GM23248 (cell line): ENCODE data around the gene MUC22. TPM values are rescaled to one million over a fixed set of nuclear protein-coding genes. Genes with fewer than 3 reads are reported as not detected.

Experiments
- DNase-seq: peaks from one replicate; pipeline ENCODE4 v3.0.0-alpha.2; 2015
- H2AFZ ChIP-seq: fragments of 200-600 bp; sonication (generic); 2 replicates; pipeline ENCODE4 v1.6.1; 2016; ENCODE audit warnings: antibody characterized with exemption
- H3F3A ChIP-seq: fragments of 200-600 bp; sonication (generic); 2 replicates; pipeline ENCODE4 v1.6.1; 2016; ENCODE audit warnings: mild to moderate bottlenecking, antibody characterized with exemption, mixed run types; ENCODE audit not compliant: insufficient read depth
- H3K27ac ChIP-seq: fragments of 200-600 bp; sonication (generic); 2 replicates; pipeline ENCODE4 v1.5.1; 2016; ENCODE audit warnings: mild to moderate bottlenecking
- H3K27me3 ChIP-seq: fragments of 200-600 bp; sonication (generic); replicated peaks from 2 replicates; pipeline ENCODE4 v1.6.1; 2016; ENCODE audit warnings: mild to moderate bottlenecking; ENCODE audit not compliant: insufficient read depth
- H3K36me3 ChIP-seq: fragments of 200-600 bp; sonication (generic); 2 replicates; pipeline ENCODE4 v1.6.1; 2016; ENCODE audit warnings: low read depth, mild to moderate bottlenecking
- H3K4me1 ChIP-seq: fragments of 200-600 bp; sonication (generic); 2 replicates; pipeline ENCODE4 v1.6.1; 2016; ENCODE audit warnings: mild to moderate bottlenecking; ENCODE audit not compliant: insufficient read depth
- H3K4me2 ChIP-seq: fragments of 200-600 bp; sonication (generic); one replicate; pipeline ENCODE4 v1.6.1; 2016; ENCODE audit warnings: mild to moderate bottlenecking; ENCODE audit not compliant: unreplicated experiment
- H3K4me3 ChIP-seq: fragments of 200-600 bp; sonication (generic); 2 replicates; pipeline ENCODE4 v1.5.1; 2016; ENCODE audit warnings: mild to moderate bottlenecking
- H3K79me2 ChIP-seq: fragments of 200-600 bp; sonication (generic); 2 replicates; pipeline ENCODE4 v1.6.1; 2016; ENCODE audit warnings: mild to moderate bottlenecking; ENCODE audit not compliant: insufficient read depth
- H3K9ac ChIP-seq: fragments of 200-600 bp; sonication (generic); 2 replicates; pipeline ENCODE4 v1.6.1; 2016; ENCODE audit warnings: mild to moderate bottlenecking
- H3K9me2 ChIP-seq: fragments of 200-600 bp; sonication (generic); 2 replicates; pipeline ENCODE4 v1.6.1; 2016; ENCODE audit warnings: mixed run types, mild to moderate bottlenecking, moderate library complexity; ENCODE audit not compliant: insufficient read depth
- H3K9me3 ChIP-seq: fragments of 200-600 bp; sonication (generic); one replicate; pipeline ENCODE4 v1.6.1; 2017; ENCODE audit warnings: low read depth
- H4K20me1 ChIP-seq: fragments of 200-600 bp; sonication (generic); 2 replicates; pipeline ENCODE4 v1.6.0; 2016; ENCODE audit not compliant: insufficient read depth
- EZH2 ChIP-seq: fragments of 200-600 bp; sonication (generic); IDR thresholded peaks from 2 replicates; pipeline ENCODE4 v1.6.1; 2018; ENCODE audit warnings: antibody characterized with exemption, mild to moderate bottlenecking; ENCODE audit not compliant: insufficient read depth, poor library complexity, severe bottlenecking
- EZH2phosphoT487 ChIP-seq: fragments of 200-600 bp; sonication (generic); IDR thresholded peaks from 2 replicates; pipeline ENCODE4 v1.6.1; 2018; ENCODE audit warnings: antibody characterized with exemption, moderate library complexity, mild to moderate bottlenecking, low read depth; ENCODE audit not compliant: insufficient read depth
- WGBS, 2 experiments: methylation state at CpG; one replicate each; pipeline ENCODE4 v1.1.6; 2015 to 2017; ENCODE audit warnings: low lambda C conversion rate in 2 of 2, low coverage in 1 of 2; ENCODE audit errors: missing lambda C conversion rate in 2 of 2; 5-methylcytosine and 5-hydroxymethylcytosine counted together
- in situ Hi-C: fragments of 300-500 bp; cut with MboI; formaldehyde crosslinking; loops from 2 replicates; pipeline ENCODE4 v1.15.0; 2020
- polyA plus RNA-seq: library from polyadenylated mRNA; unstranded; fragments of >200 nt; fragmentation: Nextera tagmentation; extraction: Ambion mirVana; gene quantifications from 2 replicates; pipeline ENCODE4 v1.2.1, GENCODE V29; 2016
- total RNA-seq: library from RNA; depleted of rRNA; stranded (reverse); fragments of >200 nt; shearing (Covaris generic); gene quantifications from 2 replicates; pipeline ENCODE4 v1.2.3, GENCODE V29; 2014

Gene MUC22
- total and polyA plus RNA-seq, 2 experiments from 2014 or later = not detected

GRCh38 chr6:30972816-30973215 is 37.5 kb upstream of the MUC22 start:
- Histone ChIP-seq H4K20me1 (no peaks in the 10 kb centered on the region), H2AFZ (no peak overlapping the region), H3K4me2 (no peak overlapping the region), H3K9me3 (no peaks in the 10 kb centered on the region), H3K9ac (no peak overlapping the region), H3F3A (peaks cover 4% of the 10 kb centered on the region; the same call in 1 of the 2 replicates), H3K79me2 (no peaks in the 10 kb centered on the region), H3K27ac (no peak overlapping the region), H3K4me1 (no peaks in the 10 kb centered on the region), H3K4me3 (no peak overlapping the region), H3K36me3 (no peaks in the 10 kb centered on the region), H3K9me2 (no peaks in the 10 kb centered on the region), H3K27me3 (peaks cover 8% of the 10 kb centered on the region; the same call in 1 of the 2 replicates)
- 76 to 77% methylated on average over 4 of the region's 4 CpGs for WGBS, 2 experiments
- in situ Hi-C loops = no loop called here
- DNase-seq = no peak
- TF ChIP-seq EZH2 (no peak), EZH2phosphoT487 (no peak)

- no peaks in the 10 kb centered on the region for H3K79me2 ChIP-seq
- no peak overlapping the region for H3K27ac ChIP-seq
- TF ChIP-seq EZH2phosphoT487 (no peak), EZH2 (no peak)
- no peak overlapping the region for H2AFZ ChIP-seq
- H3K4me1 ChIP-seq = no peaks in the 10 kb centered on the region
- no peaks in the 10 kb centered on the region for H3K9me2 ChIP-seq
- 29 to 31% methylated on average over 4 of the region's 4 CpGs for WGBS, 2 experiments
- H3K9ac ChIP-seq = no peak overlapping the region
- no peaks in the 10 kb centered on the region for H3F3A ChIP-seq
- no peak for DNase-seq
- H4K20me1 ChIP-seq = no peaks in the 10 kb centered on the region
- no peak overlapping the region for H3K4me3 ChIP-seq
- no peaks in the 10 kb centered on the region for H3K9me3 ChIP-seq
- no peak overlapping the region for H3K4me2 ChIP-seq
- peaks cover 15% of the 10 kb centered on the region; the same call in 1 of the 2 replicates for H3K27me3 ChIP-seq
- in situ Hi-C loops = no loop called here
- no peaks in the 10 kb centered on the region for H3K36me3 ChIP-seq
Observed at GRCh38 chr6:30974490-30975252, 35.6 kb upstream of the MUC22 start.

DNA sequence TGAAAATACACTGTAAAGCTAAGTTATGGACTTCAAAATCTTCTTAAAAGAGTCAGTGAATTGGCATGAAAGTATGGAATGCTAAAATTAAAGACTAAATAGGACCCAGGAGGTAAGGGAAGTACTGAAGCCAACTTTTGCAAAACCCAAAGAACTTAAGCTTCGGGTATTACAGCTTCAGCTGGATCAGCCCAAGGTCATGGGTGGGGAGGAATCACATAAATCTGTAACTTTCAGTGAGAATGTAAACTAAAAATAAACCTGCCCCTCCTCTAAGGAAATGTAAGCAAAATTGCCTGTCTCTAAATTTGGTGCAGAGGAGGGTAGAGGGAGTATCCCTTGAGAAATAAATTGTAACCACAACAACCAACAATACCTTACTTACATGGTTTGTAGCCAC is 31.1 kb upstream of the MUC22 start:
- TF ChIP-seq EZH2 (no peak), EZH2phosphoT487 (no peak)
- WGBS, 2 experiments = 4 to 6% methylated on average over 1 of the region's 1 CpG
- in situ Hi-C loops = no loop called here

GRCh38 chr6:30979690-30980089 is 30.6 kb upstream of the MUC22 start:
- Histone ChIP-seq H3K79me2 (no peaks in the 10 kb centered on the region), H3K9me3 (no peaks in the 10 kb centered on the region), H3K4me3 (no peak overlapping the region), H3K9ac (no peak overlapping the region), H3K4me2 (no peak overlapping the region), H3K9me2 (no peaks in the 10 kb centered on the region), H2AFZ (no peak overlapping the region), H3K27ac (no peak overlapping the region), H3K4me1 (0 out of 2 replicates have a peak, but pooled peaks cover 5% of the 10 kb centered on the region), H3K27me3 (peaks cover 16% of the 10 kb centered on the region; the same call in 1 of the 2 replicates), H3K36me3 (no peaks in the 10 kb centered on the region), H4K20me1 (no peaks in the 10 kb centered on the region), H3F3A (peaks cover 4% of the 10 kb centered on the region; the same call in 1 of the 2 replicates)
- TF ChIP-seq EZH2 (no peak), EZH2phosphoT487 (no peak)
- in situ Hi-C loops = no loop called here
- 30 to 31% methylated on average over 4 of the region's 4 CpGs for WGBS, 2 experiments
- no peak for DNase-seq

More for the DNA sequence above, 31.1 kb upstream of the MUC22 start:
- H3K79me2 ChIP-seq = no peaks in the 10 kb centered on the region
- no peak overlapping the region for H3K27ac ChIP-seq
- DNase-seq = no peak
- H4K20me1 ChIP-seq = no peaks in the 10 kb centered on the region
- no peak overlapping the region for H3K4me3 ChIP-seq
- 0 out of 2 replicates have a peak, but pooled peaks cover 5% of the 10 kb centered on the region for H3K4me1 ChIP-seq
- peaks cover 11% of the 10 kb centered on the region; the same call in 1 of the 2 replicates for H3K27me3 ChIP-seq
- H3K36me3 ChIP-seq = no peaks in the 10 kb centered on the region
- peaks cover 4% of the 10 kb centered on the region; the same call in 1 of the 2 replicates for H3F3A ChIP-seq
- H3K9me3 ChIP-seq = no peaks in the 10 kb centered on the region
- no peak overlapping the region for H3K4me2 ChIP-seq
- H2AFZ ChIP-seq = no peak overlapping the region
- no peak overlapping the region for H3K9ac ChIP-seq
- no peaks in the 10 kb centered on the region for H3K9me2 ChIP-seq
